HL-60 (cell line): Measurements from ENCODE around the gene PPAN.

Experiments used
- CTCF ChIP-seq: IDR thresholded peaks from one replicate; pipeline ENCODE4 v1.5.1; 2011; ENCODE audit warnings: low read length, control low read depth, inconsistent platforms; ENCODE audit not compliant: insufficient read depth
- GABPA ChIP-seq: IDR thresholded peaks from 2 replicates; pipeline ENCODE4 v1.6.1; 2012; ENCODE audit warnings: low read depth
- POLR2AphosphoS5 ChIP-seq: IDR thresholded peaks from 2 replicates; pipeline ENCODE4 v1.6.1; 2012; ENCODE audit warnings: low read depth
- REST ChIP-seq: IDR thresholded peaks from 2 replicates; pipeline ENCODE4 v1.6.1; 2012; ENCODE audit warnings: low read depth; ENCODE audit not compliant: insufficient replicate concordance

- no peak for TF ChIP-seq CTCF
- TF ChIP-seq REST: no peak
- no peak for TF ChIP-seq POLR2AphosphoS5
- TF ChIP-seq GABPA: no peak
Observed at GRCh38 chr19:10084803-10085202, 21.4 kb upstream of the PPAN start.
